NCI-H146 (cell line): ENCODE measurements around the gene HIRIP3.
"Not testable (repeated sequence)": the region's sequence is repeated elsewhere in the genome, so short reads cannot be mapped to it uniquely, and the experiment has no call there.

Experiments
- DNase-seq: peaks from one replicate; lab custom pipeline; 2025; lab: John Stamatoyannopoulos, UW

Gene HIRIP3

DNA sequence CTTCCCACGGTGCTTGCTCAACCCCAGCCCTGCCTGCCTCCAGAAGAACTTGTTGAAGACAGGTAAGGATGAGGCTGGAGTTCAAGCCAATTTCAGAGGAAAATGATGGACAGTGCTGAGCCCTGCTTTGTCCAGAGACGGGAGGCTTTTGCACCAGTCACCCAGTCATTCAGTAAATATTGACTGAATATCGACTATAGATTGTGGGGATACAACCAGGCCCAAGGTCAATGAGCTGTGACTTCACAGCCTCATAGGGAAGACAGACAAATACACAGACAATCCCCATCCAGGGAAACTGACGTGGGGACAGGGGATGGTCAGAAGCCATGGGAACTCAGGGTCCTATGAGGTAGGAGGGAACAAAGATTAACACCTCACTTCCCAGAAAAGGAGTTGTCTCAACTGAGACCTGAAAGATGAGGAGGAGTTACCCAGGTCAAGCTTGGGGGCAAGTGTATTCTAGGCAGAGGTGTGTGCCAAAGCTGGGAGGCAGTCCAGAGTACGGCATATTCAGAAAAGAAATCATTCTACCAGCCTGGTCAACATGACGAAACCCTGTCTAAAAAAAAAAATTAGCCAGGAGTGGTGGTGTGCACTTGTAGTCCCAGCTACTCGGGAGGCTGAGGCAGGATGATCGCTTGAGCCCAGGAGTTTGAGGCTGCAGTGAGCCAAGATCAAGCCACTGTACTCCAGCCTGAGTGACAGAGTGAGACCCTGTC lies 21.3 kb upstream of the HIRIP3 start:
- no peak for DNase-seq

- not testable (repeated sequence) for DNase-seq
Measured at GRCh38 chr16:30015450-30015849, 20.0 kb upstream of the HIRIP3 start.

DNA sequence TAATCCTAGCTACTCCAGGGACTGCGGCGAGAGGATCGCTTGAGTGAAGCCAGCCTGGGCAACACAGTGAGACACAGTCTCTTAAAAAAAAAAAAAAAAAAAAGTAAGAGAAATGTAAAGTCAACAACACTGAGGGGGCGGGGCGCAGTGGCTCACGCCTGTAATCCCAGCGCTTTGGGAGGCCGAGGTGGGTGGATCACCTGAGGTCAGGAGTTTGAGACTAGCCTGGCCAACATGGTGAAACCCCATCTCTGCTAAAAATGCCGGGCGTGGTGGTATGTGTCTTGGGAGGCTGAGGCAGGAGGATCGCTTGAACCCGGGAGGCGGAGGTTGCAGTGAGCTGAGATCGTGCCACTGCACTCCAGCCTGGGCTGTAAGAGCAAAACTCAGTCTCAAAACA lies 17.2 kb upstream of the HIRIP3 start:
- not testable (repeated sequence) for DNase-seq

GRCh38 chr16:30011714-30012504 lies 16.5 kb upstream of the HIRIP3 start:
- DNase-seq, result no peak

GRCh38 chr16:30010844-30011713 lies 15.7 kb upstream of the HIRIP3 start, which contains the start of gene DOC2A:
TSS of gene DOC2A (minus strand) at chr16:30011027. CDS start at chr16:30010222, 805 bp downstream.
- peak; percentile 78 for DNase-seq

DNA sequence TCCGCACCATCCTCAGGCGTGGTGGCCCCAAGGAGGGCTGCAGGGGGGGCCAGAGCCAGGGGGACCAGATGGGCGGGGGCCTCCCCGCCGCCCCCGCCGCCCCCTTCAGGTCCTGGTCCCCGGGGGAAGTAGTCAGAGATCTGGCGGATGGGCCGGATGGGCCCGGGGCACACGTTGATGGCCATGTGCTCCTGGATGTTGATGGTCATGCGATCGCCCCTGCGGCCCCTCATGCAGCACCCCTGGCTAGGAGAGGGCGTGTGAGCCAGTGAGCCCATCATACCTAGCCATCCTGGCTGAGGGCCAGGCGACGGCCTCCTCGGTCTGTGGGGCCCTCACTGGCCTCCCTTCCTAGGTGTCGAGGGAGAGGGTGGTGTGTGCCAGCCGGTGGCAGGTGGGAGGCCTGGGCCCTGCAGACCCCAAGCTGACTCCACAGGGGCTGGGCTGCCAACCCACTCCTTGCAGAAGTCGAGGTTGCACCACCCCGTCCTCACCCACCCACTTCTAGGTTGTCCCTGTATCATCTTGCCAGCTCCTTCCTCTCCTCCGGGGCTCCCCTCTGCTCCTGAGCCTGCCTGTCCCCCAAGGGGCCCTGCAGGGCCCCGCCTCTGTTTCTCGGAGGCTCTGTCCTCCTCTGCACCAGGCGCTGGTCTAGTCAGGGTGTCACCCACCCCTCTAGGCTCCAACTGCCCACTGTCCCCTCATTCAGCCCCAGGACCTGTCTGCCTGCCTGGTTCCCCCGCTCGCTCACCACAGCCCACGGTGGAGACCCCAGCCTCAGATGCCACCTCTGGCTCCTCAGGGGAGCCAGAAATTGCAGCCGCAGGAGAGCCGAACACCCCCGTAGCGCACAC lies 14.8 kb upstream of the HIRIP3 start:
- DNase-seq, result no peak

DNA sequence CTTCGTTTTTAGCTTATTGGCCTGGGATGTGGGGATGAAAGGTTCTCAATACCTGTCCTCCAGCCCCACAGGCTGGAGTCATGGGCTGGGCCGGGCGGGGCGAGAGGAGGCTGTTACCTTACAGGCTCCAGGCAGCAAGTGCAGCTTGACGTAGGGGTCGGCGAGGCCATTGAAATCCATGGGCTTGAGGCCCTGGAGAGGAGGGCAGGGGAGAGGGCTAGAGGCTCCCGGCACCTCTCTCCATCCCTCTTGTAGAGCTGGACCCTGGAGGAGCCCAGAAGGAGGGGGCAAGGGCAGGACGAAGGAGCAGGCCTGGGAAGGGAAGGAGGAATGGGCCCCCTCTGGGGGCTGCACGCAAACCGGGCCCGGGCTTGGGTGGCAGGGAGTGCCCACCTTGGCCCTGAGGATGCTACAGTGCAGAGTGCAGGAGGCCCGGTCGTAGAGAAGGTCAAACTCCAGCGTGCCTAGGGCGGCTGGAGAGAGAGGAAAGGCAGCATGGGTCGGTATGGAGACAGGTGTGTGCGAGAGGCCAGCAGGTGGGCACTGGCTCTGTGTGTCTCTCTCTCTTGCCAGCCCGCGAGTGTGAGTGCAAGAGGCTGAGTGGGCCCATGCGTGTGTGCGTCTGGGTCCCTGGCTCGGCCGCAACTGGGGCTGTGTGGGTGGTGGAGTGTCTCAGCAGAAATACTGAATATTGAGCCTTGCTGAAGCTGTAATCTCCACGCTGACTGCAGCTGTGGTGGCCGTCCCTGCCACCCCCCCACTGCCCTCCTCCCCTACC lies 13.9 kb upstream of the HIRIP3 start:
- DNase-seq, result no peak

DNA sequence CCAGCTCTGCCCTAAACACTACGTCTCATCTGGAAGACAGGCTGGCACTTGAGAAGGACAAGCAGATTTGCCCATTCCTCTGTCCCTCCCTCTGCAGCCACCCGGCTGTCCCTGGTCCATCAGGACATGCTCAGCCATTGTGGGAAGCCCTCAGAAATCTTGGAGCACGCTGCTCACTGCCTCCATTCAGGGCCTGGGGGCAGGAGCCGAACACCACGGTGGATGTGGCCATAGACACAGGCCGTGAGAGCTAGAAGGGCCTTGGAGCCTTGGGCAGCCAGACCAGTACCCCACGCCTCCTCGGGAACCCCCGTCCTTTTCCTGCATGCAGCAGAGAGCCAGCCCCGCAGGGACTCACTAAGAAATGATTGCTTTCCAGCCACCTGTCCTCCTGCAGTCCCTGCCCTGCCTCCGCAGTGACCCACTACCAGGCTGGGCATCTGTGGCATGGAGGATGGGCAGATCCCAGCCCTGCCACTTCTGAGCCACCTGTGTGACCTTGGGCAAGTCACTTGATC lies 12.0 kb upstream of the HIRIP3 start:
- no peak for DNase-seq

- no peak for DNase-seq
Measured at GRCh38 chr16:30006659-30007377, 11.4 kb upstream of the HIRIP3 start.

DNA sequence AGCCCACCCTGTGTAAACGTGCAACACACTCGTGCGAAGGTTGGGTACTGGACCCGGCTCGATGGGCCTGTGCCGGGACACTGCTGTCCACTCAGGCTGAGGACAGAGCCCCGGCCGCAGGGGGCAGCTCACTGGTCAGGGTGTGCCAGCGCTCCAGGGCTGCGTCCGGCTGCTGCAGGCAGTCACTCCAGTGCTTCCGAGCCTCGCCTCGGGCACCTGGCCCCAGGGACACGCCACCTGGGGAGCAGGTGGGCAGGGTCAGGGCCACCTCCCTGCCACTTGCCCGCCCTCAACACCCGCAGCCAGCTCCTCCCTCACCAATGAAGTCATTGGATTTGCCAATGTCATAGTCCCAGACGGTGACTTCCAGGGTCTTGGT lies 10.7 kb upstream of the HIRIP3 start:
- DNase-seq, result no peak

DNA sequence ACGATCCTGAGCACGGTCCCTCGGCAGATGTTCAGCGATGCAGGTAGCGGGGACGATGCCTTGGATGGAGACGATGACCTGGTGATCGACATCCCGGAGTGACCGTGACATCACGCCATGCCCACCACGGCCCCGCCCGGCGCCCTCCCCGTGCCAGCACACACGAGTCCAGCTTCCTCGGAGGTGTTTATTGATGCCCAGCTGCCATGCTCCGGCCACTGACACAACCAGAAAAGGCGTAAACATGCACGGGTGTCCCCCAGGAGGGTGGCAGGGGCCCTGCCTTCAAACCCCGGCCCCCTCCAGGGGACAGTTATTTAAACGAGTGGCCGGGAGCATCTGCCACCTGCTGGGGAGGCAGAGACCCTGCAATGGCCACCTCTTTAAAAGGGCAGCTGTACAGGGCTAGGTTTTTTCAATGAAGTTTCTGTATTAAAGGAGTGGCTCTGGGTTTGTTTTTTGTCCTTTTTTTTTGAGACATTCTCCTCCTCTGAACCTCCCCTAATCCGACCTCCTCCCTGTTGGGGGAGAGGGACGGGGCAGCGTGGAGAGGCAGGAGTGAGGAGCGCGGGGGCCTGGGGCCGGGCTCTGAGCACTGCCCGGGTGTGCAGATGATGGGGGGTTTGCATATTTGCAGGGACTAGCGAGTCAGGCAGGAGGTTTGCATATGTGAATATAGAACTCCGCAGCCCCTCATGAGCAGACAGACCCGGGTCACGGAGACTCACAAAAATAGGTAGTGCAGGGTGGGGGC lies 10.1 kb upstream of the HIRIP3 start:
- DNase-seq, result peak; percentile 20

- no peak for DNase-seq
Measured at GRCh38 chr16:30004811-30005242, 9.4 kb upstream of the HIRIP3 start.

- DNase-seq, result no peak
Measured at GRCh38 chr16:30004424-30004776, 9.0 kb upstream of the HIRIP3 start.

- no peak for DNase-seq
Measured at GRCh38 chr16:30003670-30004423, 8.4 kb upstream of the HIRIP3 start.

- no peak for DNase-seq
Measured at GRCh38 chr16:30002614-30003346, 7.4 kb upstream of the HIRIP3 start.

- no peak for DNase-seq
Measured at GRCh38 chr16:30000735-30001631, 5.6 kb upstream of the HIRIP3 start.

DNA sequence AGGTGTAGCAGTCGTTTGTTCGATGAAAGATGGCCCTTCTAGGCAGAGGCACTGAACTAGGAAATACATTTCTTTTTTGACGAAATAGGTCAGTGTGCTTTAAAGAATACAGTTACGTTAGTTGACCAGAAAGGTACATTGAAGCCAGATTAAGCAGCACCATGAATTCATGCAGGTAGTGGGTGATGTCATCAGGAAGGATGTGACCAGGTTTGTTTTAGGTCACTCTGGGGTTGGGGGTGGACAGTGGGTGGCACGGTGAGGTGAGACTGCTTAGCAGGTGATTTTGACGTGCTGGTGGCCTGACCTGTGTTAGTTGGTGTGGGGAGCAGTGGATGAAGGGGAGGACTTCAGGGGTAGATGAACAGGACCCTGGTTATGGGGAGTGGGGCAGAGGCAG lies 4.2 kb upstream of the HIRIP3 start:
- DNase-seq, result no peak
